GM12878 (cell line): ENCODE results near the gene MOAP1. TPM values are rescaled to one million over a fixed set of nuclear protein-coding genes. Genes with fewer than 3 reads are reported as not detected.

Source experiments
- EP300 ChIP-seq, 2 experiments: fragments of 150-350 bp in 1 of 2; IDR thresholded peaks; 2 replicates each; pipeline ENCODE4 v1.6.1; 2011 to 2012; ENCODE audit warnings: low read depth in 2 of 2, low read length in 2 of 2, borderline replicate concordance in 1 of 2, improper control_type of control experiment in 1 of 2, inconsistent platforms in 1 of 2; ENCODE audit not compliant: control insufficient read depth in 1 of 2
- MEF2A ChIP-seq: IDR thresholded peaks from 2 replicates; pipeline ENCODE4 v1.6.1; 2011; ENCODE audit warnings: low read depth, mild to moderate bottlenecking, low read length, moderate library complexity; ENCODE audit not compliant: insufficient read depth
- MXI1 ChIP-seq: fragments of 150-350 bp; IDR thresholded peaks from 2 replicates; pipeline ENCODE4 v1.6.1; 2011; ENCODE audit warnings: low read depth, mild to moderate bottlenecking, inconsistent platforms, low read length, improper control_type of control experiment
- MYB ChIP-seq: fragments of 150-350 bp; IDR thresholded peaks from 2 replicates; pipeline ENCODE4 v1.6.1; 2014; ENCODE audit warnings: mild to moderate bottlenecking, low read depth, low read length, borderline replicate concordance
- NFIC ChIP-seq: IDR thresholded peaks from 2 replicates; pipeline ENCODE4 v1.6.1; 2012; ENCODE audit warnings: low read depth, mild to moderate bottlenecking, inconsistent platforms, low read length, moderate library complexity
- PAX8 ChIP-seq: fragments of 450-650 bp; IDR thresholded peaks from 2 replicates; pipeline ENCODE4 v1.6.1; 2017; ENCODE audit warnings: mild to moderate bottlenecking, moderate library complexity
- RAD51 ChIP-seq: fragments of 450-650 bp; IDR thresholded peaks from 2 replicates; pipeline ENCODE4 v1.6.1; 2016; ENCODE audit warnings: moderate library complexity, mild to moderate bottlenecking, inconsistent platforms
- RELA ChIP-seq: fragments of 450-650 bp; IDR thresholded peaks from 2 replicates; pipeline ENCODE4 v1.8.0; 2014; ENCODE audit warnings: borderline replicate concordance; ENCODE audit not compliant: partially characterized antibody
- RFX5 ChIP-seq: IDR thresholded peaks from 2 replicates; pipeline ENCODE4 v1.6.1; 2011; ENCODE audit warnings: low read depth, low read length, improper control_type of control experiment
- SIN3A ChIP-seq: IDR thresholded peaks from 2 replicates; pipeline ENCODE4 v1.6.1; 2012; ENCODE audit warnings: low read depth, low read length, improper control_type of control experiment
- STAT3 ChIP-seq: IDR thresholded peaks from 2 replicates; pipeline ENCODE4 v1.6.1; 2011; ENCODE audit warnings: low read depth, low read length, improper control_type of control experiment
- TCF12 ChIP-seq: IDR thresholded peaks from 2 replicates; pipeline ENCODE4 v1.6.1; 2011; ENCODE audit warnings: low read depth, mild to moderate bottlenecking, low read length
- WRNIP1 ChIP-seq: IDR thresholded peaks from 2 replicates; pipeline ENCODE4 v1.6.1; 2011; ENCODE audit warnings: low read depth, low read length, improper control_type of control experiment, borderline replicate concordance
- YBX1 ChIP-seq: fragments of 450-650 bp; IDR thresholded peaks from 2 replicates; pipeline ENCODE4 v1.6.1; 2016; ENCODE audit warnings: antibody characterized with exemption
- ZBED1 ChIP-seq: IDR thresholded peaks from 2 replicates; pipeline ENCODE4 v1.6.1; 2016; ENCODE audit warnings: borderline replicate concordance
- ZBTB40 ChIP-seq: fragments of 450-650 bp; IDR thresholded peaks from 2 replicates; pipeline ENCODE4 v1.6.1; 2016; ENCODE audit warnings: mild to moderate bottlenecking, moderate library complexity, borderline replicate concordance
- ZNF24 ChIP-seq: fragments of 450-650 bp; IDR thresholded peaks from 2 replicates; pipeline ENCODE4 v1.6.1; 2017; ENCODE audit warnings: antibody characterized with exemption, mild to moderate bottlenecking
- ZSCAN29 ChIP-seq: fragments of 450-650 bp; IDR thresholded peaks from 2 replicates; pipeline ENCODE4 v1.6.1; 2017; ENCODE audit warnings: mild to moderate bottlenecking, moderate library complexity
- polyA plus RNA-seq, 11 experiments: library from polyadenylated mRNA; depleted of rRNA in 4 of 11; unstranded in 6 of 11; stranded (reverse) in 5 of 11; fragments of >200 nt; fragmentation: Nextera tagmentation in 4 of 11; fragmentation: Illumina TruSeq in 1 of 11; extraction: Ambion mirVana in 4 of 11; extraction: Trizol in 1 of 11; gene quantifications; 1 replicate in 1 of 11; 2 replicates in 10 of 11; pipeline versions ENCODE4 v1.2.1 to v1.2.3, GENCODE V29; 2011 to 2016; ENCODE audit warnings: inconsistent platforms in 2 of 11, missing spikeins in 2 of 11, low read depth in 1 of 11
- total RNA-seq, 4 experiments: library from RNA; depleted of rRNA in 3 of 4; stranded (reverse); fragments of >200 nt in 3 of 4; fragmentation: Illumina TruSeq in 1 of 4; extraction: Trizol in 1 of 4; gene quantifications; 2 replicates each; pipeline versions ENCODE4 v1.2.1 to v1.2.3, GENCODE V29; 2013 to 2021
- TF ChIP-seq, protein P1 (sequence below): fragments of 450-650 bp; IDR thresholded peaks from 2 replicates; pipeline ENCODE4 v1.6.1; 2018; ENCODE audit warnings: mild to moderate bottlenecking, low read depth, moderate library complexity; ENCODE audit not compliant: partially characterized antibody
- TF ChIP-seq, protein P2 (sequence below): fragments of 150-350 bp; IDR thresholded peaks from 2 replicates; pipeline ENCODE4 v1.6.1; 2014; ENCODE audit warnings: mild to moderate bottlenecking, low read depth, low read length
- TF ChIP-seq, protein P3 (sequence below): fragments of 450-650 bp; IDR thresholded peaks from 2 replicates; pipeline ENCODE4 v1.6.1; 2014; ENCODE audit warnings: mild to moderate bottlenecking

MOAP1 gene
- total and polyA plus RNA-seq, 10 of the 15 experiments (the other 5 are each of a cell fraction or from before 2014, with no cell fraction given): 3.1 to 51.9 (median 11.4) TPM

GRCh38 chr14:93163564-93163963 is 21.1 kb downstream of the MOAP1 start (continued):
- TF ChIP-seq, protein P1, sequence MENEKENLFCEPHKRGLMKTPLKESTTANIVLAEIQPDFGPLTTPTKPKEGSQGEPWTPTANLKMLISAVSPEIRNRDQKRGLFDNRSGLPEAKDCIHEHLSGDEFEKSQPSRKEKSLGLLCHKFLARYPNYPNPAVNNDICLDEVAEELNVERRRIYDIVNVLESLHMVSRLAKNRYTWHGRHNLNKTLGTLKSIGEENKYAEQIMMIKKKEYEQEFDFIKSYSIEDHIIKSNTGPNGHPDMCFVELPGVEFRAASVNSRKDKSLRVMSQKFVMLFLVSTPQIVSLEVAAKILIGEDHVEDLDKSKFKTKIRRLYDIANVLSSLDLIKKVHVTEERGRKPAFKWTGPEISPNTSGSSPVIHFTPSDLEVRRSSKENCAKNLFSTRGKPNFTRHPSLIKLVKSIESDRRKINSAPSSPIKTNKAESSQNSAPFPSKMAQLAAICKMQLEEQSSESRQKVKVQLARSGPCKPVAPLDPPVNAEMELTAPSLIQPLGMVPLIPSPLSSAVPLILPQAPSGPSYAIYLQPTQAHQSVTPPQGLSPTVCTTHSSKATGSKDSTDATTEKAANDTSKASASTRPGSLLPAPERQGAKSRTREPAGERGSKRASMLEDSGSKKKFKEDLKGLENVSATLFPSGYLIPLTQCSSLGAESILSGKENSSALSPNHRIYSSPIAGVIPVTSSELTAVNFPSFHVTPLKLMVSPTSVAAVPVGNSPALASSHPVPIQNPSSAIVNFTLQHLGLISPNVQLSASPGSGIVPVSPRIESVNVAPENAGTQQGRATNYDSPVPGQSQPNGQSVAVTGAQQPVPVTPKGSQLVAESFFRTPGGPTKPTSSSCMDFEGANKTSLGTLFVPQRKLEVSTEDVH: no peak
- no peak for TF ChIP-seq WRNIP1
- no peak for TF ChIP-seq SIN3A
- TF ChIP-seq ZBED1: no peak
- no peak for TF ChIP-seq ZSCAN29
- TF ChIP-seq MXI1: no peak
- TF ChIP-seq RAD51: 0 out of 2 replicates have a peak, but pooled peaks have one; percentile 10
- TF ChIP-seq EP300 (IDR thresholded peaks at IDR 0.05; ENCODE audit: borderline replicate concordance in 1 of 2, control insufficient read depth in 1 of 2, low read depth in 2 of 2, low read length in 2 of 2): 0 out of 4 replicates have a peak, but pooled peaks have one; percentile 17 to 48
- TF ChIP-seq, protein P2, sequence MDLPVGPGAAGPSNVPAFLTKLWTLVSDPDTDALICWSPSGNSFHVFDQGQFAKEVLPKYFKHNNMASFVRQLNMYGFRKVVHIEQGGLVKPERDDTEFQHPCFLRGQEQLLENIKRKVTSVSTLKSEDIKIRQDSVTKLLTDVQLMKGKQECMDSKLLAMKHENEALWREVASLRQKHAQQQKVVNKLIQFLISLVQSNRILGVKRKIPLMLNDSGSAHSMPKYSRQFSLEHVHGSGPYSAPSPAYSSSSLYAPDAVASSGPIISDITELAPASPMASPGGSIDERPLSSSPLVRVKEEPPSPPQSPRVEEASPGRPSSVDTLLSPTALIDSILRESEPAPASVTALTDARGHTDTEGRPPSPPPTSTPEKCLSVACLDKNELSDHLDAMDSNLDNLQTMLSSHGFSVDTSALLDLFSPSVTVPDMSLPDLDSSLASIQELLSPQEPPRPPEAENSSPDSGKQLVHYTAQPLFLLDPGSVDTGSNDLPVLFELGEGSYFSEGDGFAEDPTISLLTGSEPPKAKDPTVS: no peak
- TF ChIP-seq RELA: no peak
- TF ChIP-seq RFX5: no peak
- no peak for TF ChIP-seq ZNF24
- TF ChIP-seq MEF2A: no peak
- TF ChIP-seq PAX8: no peak
- no peak for TF ChIP-seq ZBTB40
- no peak for TF ChIP-seq MYB
- no peak for TF ChIP-seq STAT3
- no peak for TF ChIP-seq NFIC
- no peak for TF ChIP-seq TCF12
- TF ChIP-seq, protein P3, sequence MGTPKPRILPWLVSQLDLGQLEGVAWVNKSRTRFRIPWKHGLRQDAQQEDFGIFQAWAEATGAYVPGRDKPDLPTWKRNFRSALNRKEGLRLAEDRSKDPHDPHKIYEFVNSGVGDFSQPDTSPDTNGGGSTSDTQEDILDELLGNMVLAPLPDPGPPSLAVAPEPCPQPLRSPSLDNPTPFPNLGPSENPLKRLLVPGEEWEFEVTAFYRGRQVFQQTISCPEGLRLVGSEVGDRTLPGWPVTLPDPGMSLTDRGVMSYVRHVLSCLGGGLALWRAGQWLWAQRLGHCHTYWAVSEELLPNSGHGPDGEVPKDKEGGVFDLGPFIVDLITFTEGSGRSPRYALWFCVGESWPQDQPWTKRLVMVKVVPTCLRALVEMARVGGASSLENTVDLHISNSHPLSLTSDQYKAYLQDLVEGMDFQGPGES: no peak
- no peak for TF ChIP-seq YBX1
